Activated T-helper 1 cell treated with anti-CD3 and anti-CD28 coated beads, Interleukin-12 subunit alpha, Interleukin-12 subunit beta, Interleukin-2, Interleukin-4 antibody, amounts not matched to agents 30 ng/mL and 10 ng/mL and 1 ng/mL, durations not matched to agents 14 hours and 24 hours and 36 hours (primary cell): ENCODE results near the gene XRRA1. TPM values are rescaled to one million over a fixed set of nuclear protein-coding genes. Genes with fewer than 3 reads are reported as not detected.
"Not testable (repeated sequence)": the region's sequence is repeated elsewhere in the genome, so short reads cannot be mapped to it uniquely, and the experiment has no call there.

Experiments used
- DNase-seq: peaks from one replicate; pipeline ENCODE4 v3.0.0; 2021; ENCODE audit warnings: low spot score
- H3K27ac Mint-ChIP-seq: one replicate; pipeline ENCODE4 v1.8.0; 2021; ENCODE audit warnings: mild to moderate bottlenecking, mixed read lengths
- H3K27me3 Mint-ChIP-seq: one replicate; pipeline ENCODE4 v1.8.0; 2022; ENCODE audit warnings: mild to moderate bottlenecking, moderate library complexity, mixed read lengths; ENCODE audit not compliant: insufficient read depth
- H3K36me3 Mint-ChIP-seq: one replicate; pipeline ENCODE4 v1.8.0; 2021; ENCODE audit warnings: low read depth, mixed read lengths
- H3K4me1 Mint-ChIP-seq: one replicate; pipeline ENCODE4 v1.8.0; 2021; ENCODE audit warnings: low read depth, mixed read lengths
- H3K4me3 Mint-ChIP-seq: one replicate; pipeline ENCODE4 v1.8.0; 2021; ENCODE audit warnings: mild to moderate bottlenecking, moderate library complexity, mixed read lengths
- H3K9me3 Mint-ChIP-seq: one replicate; pipeline ENCODE4 v1.8.0; 2021; ENCODE audit warnings: mixed read lengths
- intact Hi-C: fragments of 100-400 bp; cut with micrococcal nuclease; formaldehyde crosslinking; loops from one replicate; pipeline ENCODE4 v1.15.1; 2024
- total RNA-seq: library from RNA; stranded (reverse); gene quantifications from 2 replicates; pipeline ENCODE4 v1.2.3, GENCODE V29; 2022

XRRA1 gene
- total RNA-seq, 1 donor from 2014 or later: 9.0 TPM

GRCh38 chr11:74970852-74971395 is 22.0 kb upstream of the XRRA1 start:
- Mint-ChIP-seq H3K4me1 (peaks cover 9% of the 10 kb centered on the region), H3K4me3 (no peak overlapping the region), H3K27ac (peak overlapping the region; percentile 18), H3K36me3 (peaks cover 53% of the 10 kb centered on the region), H3K27me3 (no peaks in the 10 kb centered on the region), H3K9me3 (no peaks in the 10 kb centered on the region)
- DNase-seq: no peak
- intact Hi-C loops: loop anchor here (2.0 kb wide), 1 partner anchor 22 kb away; the partner anchor contains the start of genes SPCS2 and XRRA1

DNA sequence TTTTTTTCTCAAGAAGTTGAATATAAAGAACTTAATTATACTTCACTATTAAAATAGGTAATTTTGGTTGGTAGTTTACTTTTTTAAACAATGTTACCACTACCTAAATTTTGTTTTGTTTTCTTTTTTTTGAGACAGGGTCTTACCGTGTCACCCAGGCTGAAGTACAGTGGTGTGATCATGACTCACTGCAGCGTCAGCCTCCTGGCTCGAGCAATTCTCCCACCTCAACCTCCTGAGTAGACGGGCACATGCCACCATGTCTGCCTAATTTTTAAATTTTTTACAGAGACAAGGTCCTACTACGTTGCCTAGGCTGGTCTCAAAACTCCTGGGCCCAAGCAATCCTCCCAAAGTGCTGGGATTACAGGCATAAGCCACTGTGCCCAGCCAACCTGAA is 17.8 kb upstream of the XRRA1 start:
- no peaks in the 10 kb centered on the region for H3K27me3 Mint-ChIP-seq
- H3K36me3 Mint-ChIP-seq: peaks cover 35% of the 10 kb centered on the region
- no peaks in the 10 kb centered on the region for H3K9me3 Mint-ChIP-seq
- DNase-seq: no peak
- H3K27ac Mint-ChIP-seq: no peak overlapping the region
- intact Hi-C loops: no loop called here
- no peak overlapping the region for H3K4me3 Mint-ChIP-seq
- H3K4me1 Mint-ChIP-seq: peaks cover 4% of the 10 kb centered on the region

DNA sequence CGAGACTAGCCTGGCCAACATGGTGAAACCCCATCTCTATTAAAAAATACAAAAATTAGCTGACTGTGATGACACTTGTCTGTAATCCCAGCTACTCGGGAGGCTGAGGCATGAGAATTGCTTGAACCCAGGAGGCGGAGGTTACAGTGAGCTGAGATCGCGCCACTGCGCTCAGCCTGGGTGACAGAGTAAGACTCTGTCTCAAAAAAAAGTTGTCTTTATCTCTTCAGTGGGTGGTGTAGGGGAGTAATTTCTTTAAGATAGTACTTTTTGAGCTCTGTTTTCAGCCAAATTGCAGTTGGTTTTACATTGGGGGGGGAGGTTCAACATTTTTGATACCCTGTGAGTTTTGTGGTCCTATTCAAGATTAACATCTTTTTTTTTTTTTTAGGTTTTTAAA is 11.2 kb upstream of the XRRA1 start:
- H3K4me1 Mint-ChIP-seq: peaks cover 47% of the 10 kb centered on the region
- intact Hi-C loops, DNase-seq, H3K27me3 Mint-ChIP-seq, H3K9me3 Mint-ChIP-seq, H3K4me3 Mint-ChIP-seq, H3K27ac Mint-ChIP-seq: not testable (repeated sequence)
- peaks cover 33% of the 10 kb centered on the region for H3K36me3 Mint-ChIP-seq

GRCh38 chr11:74957937-74958629 is 9.2 kb upstream of the XRRA1 start:
- no peak for DNase-seq
- intact Hi-C loops: no loop called here
- Mint-ChIP-seq H3K27ac (no peak overlapping the region), H3K9me3 (no peaks in the 10 kb centered on the region), H3K27me3 (no peaks in the 10 kb centered on the region), H3K4me3 (no peak overlapping the region), H3K4me1 (peaks cover 55% of the 10 kb centered on the region), H3K36me3 (peaks cover 43% of the 10 kb centered on the region)

- peaks cover 40% of the 10 kb centered on the region for H3K36me3 Mint-ChIP-seq
- intact Hi-C loops: no loop called here
Observed at GRCh38 chr11:74956397-74957015, 7.6 kb upstream of the XRRA1 start.

GRCh38 chr11:74954199-74954598 is 5.3 kb upstream of the XRRA1 start:
- intact Hi-C loops: no loop called here
- no peak overlapping the region for H3K27ac Mint-ChIP-seq
- peaks cover 47% of the 10 kb centered on the region for H3K36me3 Mint-ChIP-seq
- peaks cover 67% of the 10 kb centered on the region for H3K4me1 Mint-ChIP-seq
- no peaks in the 10 kb centered on the region for H3K9me3 Mint-ChIP-seq
- DNase-seq: no peak
- H3K27me3 Mint-ChIP-seq: no peaks in the 10 kb centered on the region
- H3K4me3 Mint-ChIP-seq: no peak overlapping the region

More at GRCh38 chr11:74956397-74957015, 7.6 kb upstream of the XRRA1 start:
- no peak overlapping the region for H3K27ac Mint-ChIP-seq
- H3K4me1 Mint-ChIP-seq: peaks cover 66% of the 10 kb centered on the region
- no peak overlapping the region for H3K4me3 Mint-ChIP-seq
- no peaks in the 10 kb centered on the region for H3K27me3 Mint-ChIP-seq
- DNase-seq: no peak
- no peaks in the 10 kb centered on the region for H3K9me3 Mint-ChIP-seq

GRCh38 chr11:74953451-74953850 is 4.6 kb upstream of the XRRA1 start:
- H3K27me3 Mint-ChIP-seq: no peaks in the 10 kb centered on the region
- no peaks in the 10 kb centered on the region for H3K9me3 Mint-ChIP-seq
- peaks cover 66% of the 10 kb centered on the region for H3K4me1 Mint-ChIP-seq
- H3K36me3 Mint-ChIP-seq: peaks cover 45% of the 10 kb centered on the region
- no peak overlapping the region for H3K4me3 Mint-ChIP-seq
- intact Hi-C loops: no loop called here
- no peak for DNase-seq
- no peak overlapping the region for H3K27ac Mint-ChIP-seq

- peaks cover 64% of the 10 kb centered on the region for H3K4me1 Mint-ChIP-seq
- H3K27ac Mint-ChIP-seq: no peak overlapping the region
- H3K36me3 Mint-ChIP-seq: peaks cover 44% of the 10 kb centered on the region
Observed at GRCh38 chr11:74952752-74953151, 3.9 kb upstream of the XRRA1 start.

GRCh38 chr11:74951226-74951625 is 2.3 kb upstream of the XRRA1 start:
- intact Hi-C loops: no loop called here
- H3K4me3 Mint-ChIP-seq: peak overlapping the region; percentile 96
- DNase-seq: no peak
- no peak overlapping the region for H3K27ac Mint-ChIP-seq
- H3K27me3 Mint-ChIP-seq: no peaks in the 10 kb centered on the region
- H3K9me3 Mint-ChIP-seq: no peaks in the 10 kb centered on the region
- H3K36me3 Mint-ChIP-seq: peaks cover 36% of the 10 kb centered on the region
- peaks cover 53% of the 10 kb centered on the region for H3K4me1 Mint-ChIP-seq

More at GRCh38 chr11:74952752-74953151, 3.9 kb upstream of the XRRA1 start:
- intact Hi-C loops: no loop called here
- H3K27me3 Mint-ChIP-seq: no peaks in the 10 kb centered on the region
- H3K9me3 Mint-ChIP-seq: no peaks in the 10 kb centered on the region
- no peak for DNase-seq
- H3K4me3 Mint-ChIP-seq: peak overlapping the region; percentile 27

DNA sequence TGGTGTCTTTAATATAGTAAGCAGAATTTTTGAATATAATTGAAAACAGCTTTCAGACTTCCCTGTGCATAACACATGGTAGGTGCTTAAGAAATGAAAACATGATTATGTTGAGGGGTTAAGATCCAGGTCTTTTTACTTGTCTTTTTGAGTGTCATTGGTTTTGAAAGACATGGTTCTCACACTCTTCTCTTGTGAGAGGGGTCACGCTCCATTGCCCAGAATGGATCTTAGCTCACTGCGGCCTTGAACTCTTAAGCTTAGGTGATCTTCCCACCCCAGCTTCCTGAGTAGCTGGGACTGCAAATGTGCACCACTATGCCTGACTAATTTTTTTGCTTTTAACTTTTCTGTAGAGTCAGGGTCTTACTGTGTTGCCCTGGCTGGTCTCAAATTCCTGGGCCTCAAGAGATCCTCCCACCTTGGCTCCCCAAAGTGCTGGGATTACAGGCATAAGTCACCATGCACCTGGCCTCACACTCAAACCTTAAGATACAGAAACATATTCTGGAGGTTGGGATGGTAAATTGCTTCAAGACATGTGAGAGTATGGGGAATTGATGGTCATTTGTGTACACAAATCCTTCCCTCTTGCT is 1.6 kb upstream of the XRRA1 start:
- H3K4me3 Mint-ChIP-seq: peak overlapping the region; percentile 96
- H3K9me3 Mint-ChIP-seq: no peaks in the 10 kb centered on the region
- H3K4me1 Mint-ChIP-seq: peaks cover 48% of the 10 kb centered on the region
- peak overlapping the region; percentile 96 for H3K27ac Mint-ChIP-seq
- DNase-seq: no peak
- peaks cover 36% of the 10 kb centered on the region for H3K36me3 Mint-ChIP-seq
- intact Hi-C loops: no loop called here
- no peaks in the 10 kb centered on the region for H3K27me3 Mint-ChIP-seq

DNA sequence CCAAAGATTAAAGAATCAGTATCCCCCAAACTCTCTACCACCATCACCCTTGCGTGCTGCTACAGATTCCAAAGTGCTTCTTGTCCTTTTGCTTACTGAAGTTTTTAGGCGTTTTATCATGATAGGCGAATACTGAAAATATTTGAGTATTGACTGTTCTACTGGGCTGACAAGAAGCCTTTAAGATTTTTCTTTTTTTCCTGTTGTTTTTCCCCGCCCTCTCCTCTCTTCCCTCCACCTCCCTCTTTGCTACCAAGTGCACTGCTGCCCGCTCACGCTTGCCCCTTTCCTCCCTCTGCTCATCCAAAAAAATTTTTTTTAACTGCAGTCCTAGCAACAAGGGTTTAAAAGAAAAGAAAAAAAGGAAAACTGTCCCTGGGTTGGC is 854 bp upstream of the XRRA1 start:
- H3K4me1 Mint-ChIP-seq: peaks cover 48% of the 10 kb centered on the region
- no peaks in the 10 kb centered on the region for H3K27me3 Mint-ChIP-seq
- peak overlapping the region; percentile 96 for H3K4me3 Mint-ChIP-seq
- no peak for DNase-seq
- peak overlapping the region; percentile 96 for H3K27ac Mint-ChIP-seq
- no peaks in the 10 kb centered on the region for H3K9me3 Mint-ChIP-seq
- intact Hi-C loops: loop anchor here (1.0 to 10.0 kb wide), 11 partner anchors 20 to 1805 kb away; partner anchors contain the start of genes FCHSD2, LIPT2, NEU3 and PGM2L1
- H3K36me3 Mint-ChIP-seq: peaks cover 31% of the 10 kb centered on the region

DNA sequence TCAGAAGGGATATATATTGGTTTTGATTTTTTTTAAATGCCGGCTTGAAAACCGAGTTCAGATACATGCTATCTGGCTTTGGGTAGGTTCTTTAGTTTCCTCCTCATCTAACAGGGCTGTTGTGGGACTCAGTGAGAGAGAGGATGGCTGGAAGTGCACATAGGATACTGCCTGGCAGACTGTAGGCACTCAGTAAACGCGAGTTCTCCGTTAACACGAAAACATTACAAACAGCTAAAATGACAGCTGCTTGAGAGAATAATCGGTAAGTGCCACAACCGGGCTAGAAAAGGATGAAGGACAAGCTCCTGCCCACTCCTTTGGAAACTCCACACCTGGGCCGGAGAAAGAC is 369 bp downstream of the XRRA1 start:
- H3K4me3 Mint-ChIP-seq: peak overlapping the region; percentile 96
- peaks cover 50% of the 10 kb centered on the region for H3K4me1 Mint-ChIP-seq
- no peak for DNase-seq
- no peaks in the 10 kb centered on the region for H3K27me3 Mint-ChIP-seq
- no peaks in the 10 kb centered on the region for H3K9me3 Mint-ChIP-seq
- peak overlapping the region; percentile 96 for H3K27ac Mint-ChIP-seq
- intact Hi-C loops: loop anchor here (2.0 to 10.0 kb wide), 6 partner anchors 22 to 1804 kb away; partner anchors contain the start of genes FCHSD2, PGM2L1, RAB6A and TPBGL
- H3K36me3 Mint-ChIP-seq: peaks cover 23% of the 10 kb centered on the region
